Glomerular endothelial cell (primary cell): Measurements from ENCODE around the gene XBP1. TPM values are rescaled to one million over a fixed set of nuclear protein-coding genes. Genes with fewer than 3 reads are reported as not detected.
"Not testable (repeated sequence)": the region's sequence is repeated elsewhere in the genome, so short reads cannot be mapped to it uniquely, and the experiment has no call there.

Experiments used
- DNase-seq: peaks from one replicate; pipeline ENCODE4 v3.0.0-alpha.2; 2011; ENCODE audit warnings: low read depth, low spot score; ENCODE audit errors: extremely low read depth
- total RNA-seq: library from RNA; depleted of rRNA; stranded (reverse); fragments of >200 nt; gene quantifications from 2 replicates; pipeline ENCODE4 v1.2.3, GENCODE V29; 2015

The XBP1 gene
- 92.4 and 125 TPM in 2 replicates for total RNA-seq

DNA sequence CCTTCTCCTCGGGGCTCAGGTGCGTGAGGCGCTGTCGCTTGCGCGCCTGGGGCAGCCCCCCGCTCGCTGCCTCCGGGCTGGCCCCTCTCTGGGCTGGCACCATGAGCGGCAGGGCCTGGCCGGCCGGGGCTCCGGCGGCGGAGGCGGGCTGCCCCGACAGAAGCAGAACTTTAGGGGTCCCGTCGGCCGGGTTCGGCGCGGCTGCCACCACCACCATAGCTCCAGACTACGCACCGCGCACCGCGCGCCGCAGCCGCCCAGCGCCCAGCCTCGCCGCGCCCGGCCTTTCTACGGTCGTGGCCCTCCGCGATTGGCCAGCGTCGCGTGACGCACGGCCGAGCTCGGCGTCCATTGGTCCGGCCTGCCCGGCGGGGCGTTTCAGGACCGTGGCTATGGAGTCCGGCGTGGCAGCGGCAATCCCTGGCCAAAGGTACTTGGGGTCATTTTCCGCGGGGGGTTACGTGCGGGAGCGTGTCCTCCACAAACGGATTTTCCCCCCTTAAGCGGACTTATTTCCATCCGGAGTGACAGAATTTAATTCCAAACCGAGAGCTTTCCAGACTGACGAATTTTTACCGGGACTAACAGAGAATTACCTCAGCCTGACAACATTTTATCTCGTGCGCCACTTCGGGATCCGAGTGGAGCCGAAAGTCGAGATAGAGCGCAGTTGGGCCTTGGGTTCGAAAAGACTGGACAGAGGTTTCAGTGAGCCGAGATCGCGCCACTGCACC lies at the start of gene XBP1:
XBP1 (minus strand) TSS at position 262 of the 734 bp plus-strand sequence.
- peak; percentile 52 for DNase-seq

DNA sequence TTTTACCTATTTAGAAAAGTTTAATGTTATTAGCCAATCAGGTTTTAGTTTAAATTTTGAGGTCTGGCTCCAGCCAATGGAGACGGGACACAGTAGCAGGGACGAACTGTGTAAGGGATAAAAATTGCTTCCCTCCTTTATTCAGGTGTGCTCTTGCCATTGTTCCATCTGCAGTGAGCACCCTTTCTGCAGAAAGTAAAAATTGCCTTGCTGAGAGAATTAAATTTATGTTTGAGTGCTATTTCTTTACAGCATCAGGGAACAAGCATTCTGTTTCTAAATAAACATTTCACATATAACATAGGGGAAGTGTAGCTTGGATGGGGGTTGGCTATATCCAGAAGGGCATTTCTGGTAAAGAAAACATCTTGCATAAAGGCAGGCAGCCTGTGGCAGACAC lies 46.6 kb upstream of the XBP1 start:
- no peak for DNase-seq

DNA sequence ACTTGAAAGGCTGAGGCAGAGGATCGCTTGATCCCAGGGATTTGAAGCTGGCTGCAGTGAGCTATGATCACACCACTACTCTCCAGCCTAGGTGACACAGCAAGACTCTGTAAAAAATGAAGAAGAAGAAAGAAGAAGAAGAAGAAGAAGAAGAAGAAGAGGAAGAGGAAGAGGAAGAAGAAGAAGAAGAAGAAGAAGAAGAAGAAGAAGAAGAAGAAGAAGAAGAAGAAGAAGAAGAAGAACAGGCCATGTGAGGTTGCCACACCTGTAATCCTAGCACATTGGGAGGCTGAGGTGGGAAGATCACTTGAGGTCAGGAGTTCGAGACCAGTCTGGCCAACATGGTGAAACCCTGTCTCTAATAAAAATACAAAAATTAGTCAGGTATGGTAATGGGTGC lies 43.9 kb upstream of the XBP1 start:
- DNase-seq: not testable (repeated sequence)

DNA sequence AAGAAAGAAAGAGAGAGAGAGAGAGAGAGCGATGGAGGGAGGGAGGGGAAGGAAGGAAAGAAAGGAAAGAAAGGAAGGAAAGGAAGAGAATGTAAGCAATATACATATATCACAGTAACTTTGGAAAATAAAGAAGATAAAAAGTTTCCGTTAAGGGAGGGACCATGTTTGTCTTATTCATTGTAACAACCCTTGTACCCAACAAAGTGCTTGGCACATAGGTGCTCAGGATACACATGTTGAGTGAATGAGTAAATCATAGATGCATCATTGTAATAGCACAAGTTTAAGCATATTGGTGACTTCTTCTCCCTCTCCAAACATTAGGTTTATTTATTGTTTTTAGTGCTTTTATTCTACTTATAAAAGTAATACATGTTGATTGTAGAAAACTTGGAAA lies 43.3 kb upstream of the XBP1 start:
- no peak for DNase-seq

DNA sequence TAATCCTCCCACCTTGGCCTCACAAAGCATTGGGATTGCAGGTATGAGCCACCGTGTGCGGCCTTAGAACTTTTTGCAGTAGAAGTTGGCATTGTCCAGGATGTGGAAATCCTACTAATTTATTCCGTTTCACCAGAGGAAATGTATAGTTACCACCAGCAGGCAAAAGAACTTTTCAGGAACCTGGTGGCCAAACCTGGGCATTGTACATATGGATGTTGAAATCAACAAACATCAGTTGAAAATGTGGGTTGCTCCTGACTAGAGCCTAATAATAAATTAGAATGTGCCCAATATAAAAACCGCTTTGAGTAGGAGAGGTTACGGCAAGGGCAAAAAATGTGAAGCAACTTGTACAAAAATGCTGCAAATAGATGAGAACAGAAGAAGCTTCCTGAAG lies 40.7 kb upstream of the XBP1 start:
- no peak for DNase-seq

DNA sequence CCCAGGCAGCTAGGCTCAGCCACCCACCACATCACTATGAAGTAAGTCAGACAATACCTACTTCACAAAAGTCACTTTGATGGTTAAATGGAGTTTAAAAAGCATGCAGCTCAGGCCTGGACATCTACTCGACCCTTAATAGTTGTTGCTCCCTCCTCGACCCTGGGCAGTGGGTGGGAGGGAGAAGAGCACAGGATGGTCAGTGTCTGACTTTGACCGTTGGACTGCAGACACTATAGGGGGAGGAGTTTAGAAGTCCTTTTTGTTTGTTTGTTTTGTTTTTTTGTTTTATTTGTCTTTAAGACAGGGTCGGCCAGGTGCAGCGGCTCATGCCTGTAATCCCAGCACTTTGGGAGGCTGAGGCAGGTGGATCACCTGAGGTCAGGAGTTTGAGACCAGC lies 38.6 kb upstream of the XBP1 start:
- DNase-seq: no peak

DNA sequence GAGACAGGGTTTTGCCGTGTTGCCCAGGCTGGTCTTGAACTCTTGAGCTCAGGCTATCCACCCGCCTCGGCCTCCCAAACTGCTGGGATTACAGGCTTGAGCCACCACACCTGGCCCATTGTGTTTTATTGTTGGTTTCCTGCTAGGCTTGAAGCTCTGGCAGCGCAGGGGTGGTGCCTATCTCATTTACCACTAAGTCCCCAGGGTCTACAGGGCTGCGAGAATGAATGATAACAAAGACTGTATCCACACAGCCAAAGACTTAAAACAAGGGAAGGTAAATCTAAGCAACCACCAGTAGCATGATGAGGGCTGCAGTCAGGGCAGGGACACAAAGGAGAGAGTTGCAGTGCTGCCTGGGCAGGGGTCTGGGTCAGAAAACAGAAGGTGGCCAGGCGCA lies 37.3 kb upstream of the XBP1 start:
- no peak for DNase-seq

DNA sequence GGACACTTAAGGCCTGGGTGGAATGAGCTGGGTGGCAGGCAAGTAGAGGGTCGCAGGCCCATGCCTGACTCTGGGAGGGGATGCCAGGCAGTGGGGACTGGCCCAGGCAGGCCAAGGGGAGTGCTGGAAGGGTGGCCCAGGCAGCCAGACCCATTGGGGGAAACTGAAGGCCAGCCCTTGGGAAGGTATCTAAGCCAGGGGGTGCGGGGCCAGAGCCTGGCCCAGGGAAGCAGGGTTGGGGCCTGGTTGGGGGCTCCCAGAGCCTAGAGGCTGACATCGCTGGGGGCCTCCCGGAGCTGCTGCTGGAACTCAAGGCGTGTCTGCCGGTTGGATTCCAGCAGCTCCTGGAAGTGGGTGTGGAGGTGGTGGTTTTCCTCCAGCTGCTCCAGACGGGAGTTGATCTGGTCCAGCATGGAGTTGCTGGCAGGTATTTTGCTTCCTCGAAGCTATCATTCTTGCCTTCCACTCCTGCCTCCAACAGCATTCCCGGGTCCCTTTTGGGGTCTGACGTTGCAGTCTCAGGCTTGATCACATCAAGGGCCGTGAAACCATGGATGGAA lies 35.3 kb upstream of the XBP1 start:
- DNase-seq: no peak

DNA sequence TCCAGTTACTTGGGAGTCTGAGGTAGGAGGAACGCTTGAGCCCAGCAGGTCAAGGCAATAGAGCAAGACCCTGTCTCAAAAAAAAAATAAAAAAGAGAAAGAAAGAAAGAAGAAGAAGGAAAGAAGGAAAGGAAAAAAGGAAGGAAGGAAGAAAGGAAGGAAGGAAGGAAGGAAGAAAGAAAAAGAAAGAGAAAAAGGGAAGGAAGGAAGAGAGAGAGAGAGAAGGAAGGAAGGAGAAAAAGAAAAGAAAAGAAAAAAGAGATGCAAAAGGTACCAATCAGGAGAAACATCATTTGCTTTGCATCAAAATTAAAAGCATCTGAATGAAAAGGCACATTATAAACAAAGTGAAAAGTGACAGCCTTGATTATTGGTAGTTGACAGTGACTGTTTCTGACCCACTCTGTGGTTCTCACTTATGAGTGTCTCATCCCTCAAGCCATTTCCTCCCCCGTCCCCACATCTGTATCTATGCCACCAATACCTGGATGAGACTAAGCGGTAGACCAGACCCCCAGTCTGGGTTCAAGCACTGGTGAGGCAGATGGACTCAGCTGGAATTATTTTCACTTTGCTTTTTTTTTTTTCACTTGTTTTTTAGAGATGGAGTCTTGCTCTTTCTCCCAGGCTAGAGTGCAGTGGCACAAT lies 33.0 kb upstream of the XBP1 start:
- no peak for DNase-seq

DNA sequence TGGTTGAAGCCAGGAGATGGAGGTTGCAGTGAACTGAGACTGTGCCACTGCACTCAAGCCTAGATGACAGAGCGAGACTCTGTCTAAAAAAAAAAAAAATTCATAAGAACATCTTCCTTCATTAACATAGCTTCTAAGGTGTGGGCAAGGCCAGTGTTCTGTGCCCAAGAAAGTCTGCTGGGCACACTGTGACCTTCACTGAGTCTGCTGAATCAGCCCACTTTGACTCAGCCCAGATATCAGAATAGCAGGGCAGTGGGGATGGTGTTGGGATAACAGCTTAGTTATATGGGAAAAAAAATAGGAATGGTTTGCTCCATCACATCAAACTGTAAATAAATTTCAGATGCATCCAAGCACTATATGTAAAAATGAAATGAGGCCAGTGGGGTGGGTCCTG lies 32.4 kb upstream of the XBP1 start:
- DNase-seq: no peak

DNA sequence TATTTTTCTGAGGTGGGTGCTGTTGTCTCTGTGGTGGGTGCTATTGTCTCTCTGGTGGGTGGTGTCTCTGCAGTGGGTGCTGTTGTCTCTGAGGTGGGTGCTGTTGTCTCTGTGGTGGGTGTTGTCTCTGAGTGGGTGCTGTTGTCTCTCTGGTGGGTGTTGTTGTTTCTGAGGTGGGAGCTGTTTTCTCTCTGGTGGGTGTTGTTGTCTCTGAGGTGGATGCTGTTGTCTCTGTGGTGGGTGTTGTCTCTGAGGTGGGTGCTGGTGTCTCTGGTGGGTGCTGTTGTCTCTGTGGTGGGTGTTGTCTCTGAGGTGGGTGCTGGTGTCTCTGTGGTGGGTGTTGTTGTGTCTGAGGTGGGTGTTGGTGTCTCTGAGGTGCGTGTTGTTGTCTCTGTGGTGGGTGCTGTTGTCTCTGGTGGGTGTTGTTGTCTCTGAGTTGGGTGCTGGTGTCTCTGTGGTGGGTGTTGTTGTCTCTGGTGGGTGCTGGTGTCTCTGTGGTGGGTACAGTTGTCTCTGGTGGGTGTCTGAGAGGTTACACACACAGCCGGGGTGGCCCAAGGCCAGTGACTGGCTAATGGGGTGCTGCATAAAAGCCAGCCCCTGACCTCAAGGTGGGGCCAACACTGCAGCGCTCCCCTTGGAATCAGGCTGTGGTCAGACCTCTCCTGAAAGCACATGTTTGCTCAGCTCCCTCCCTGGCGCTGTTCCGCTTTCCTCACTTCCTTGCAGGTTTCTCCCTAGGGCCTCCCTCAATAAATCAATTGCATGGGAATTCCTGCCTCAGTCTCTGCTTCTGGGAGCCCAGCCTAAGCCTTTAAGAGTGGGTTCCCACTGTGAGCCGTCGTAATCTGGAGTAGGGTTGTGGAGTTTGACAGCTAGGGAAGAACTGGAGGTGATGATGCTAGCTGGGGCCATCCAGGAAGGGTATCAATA lies 31.0 kb upstream of the XBP1 start:
- no peak for DNase-seq

DNA sequence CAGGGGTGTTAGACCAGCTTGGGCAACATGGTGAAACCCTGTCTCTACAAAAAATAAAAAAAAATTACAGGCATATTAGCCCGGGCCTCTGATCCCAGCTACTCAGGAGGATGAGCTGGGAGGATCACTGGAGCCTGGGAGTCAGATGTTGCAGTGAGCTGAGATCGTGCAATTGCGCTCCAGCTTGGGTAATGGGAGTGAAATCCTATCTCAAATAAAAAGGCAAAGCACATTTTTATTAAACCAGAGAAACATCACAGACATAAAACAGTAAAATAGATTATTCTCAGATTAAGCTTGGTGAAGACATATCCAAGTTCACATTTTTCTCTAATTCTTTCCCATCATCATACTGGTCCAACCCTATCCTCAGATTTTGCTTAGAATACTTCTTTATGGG lies 30.1 kb upstream of the XBP1 start:
- DNase-seq: no peak

DNA sequence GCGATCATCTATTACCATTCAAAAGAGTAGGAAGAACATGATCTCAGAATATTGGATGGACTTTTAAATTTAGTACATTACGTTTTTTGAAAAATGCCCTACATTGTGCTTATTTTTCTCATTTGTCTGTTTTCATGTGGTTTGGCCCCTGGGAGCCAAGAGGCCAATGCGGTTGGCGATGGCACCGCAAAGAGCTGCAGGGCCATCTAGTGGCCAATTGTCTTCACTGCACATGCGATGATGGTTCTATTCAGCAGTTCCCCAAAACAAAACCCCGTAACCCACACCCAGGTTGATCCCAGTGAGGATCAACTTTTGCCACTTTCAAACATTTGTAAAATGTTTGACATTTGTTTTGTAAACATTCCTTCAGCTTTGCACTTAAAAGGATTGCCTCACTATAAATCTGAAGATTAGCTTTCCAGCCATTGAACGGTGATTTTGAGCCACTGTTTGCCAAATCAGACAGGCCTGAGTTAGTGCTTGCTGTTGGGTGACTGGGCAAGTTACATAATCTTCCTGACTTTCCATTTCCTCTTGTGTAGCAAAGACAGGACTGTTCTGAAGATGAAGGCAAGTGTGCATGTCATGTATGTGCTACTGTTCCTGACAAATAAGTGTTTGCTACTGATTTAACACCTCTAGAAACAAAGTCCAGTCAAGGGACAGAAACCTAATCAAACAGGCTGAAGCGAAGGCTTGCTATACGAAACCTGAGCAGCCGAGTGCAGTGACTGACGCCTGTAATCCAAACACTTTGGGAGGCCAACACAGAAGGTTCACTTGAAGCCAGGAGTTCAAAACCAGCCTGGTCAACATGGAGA lies 29.2 kb upstream of the XBP1 start:
- peak; percentile 39 for DNase-seq

DNA sequence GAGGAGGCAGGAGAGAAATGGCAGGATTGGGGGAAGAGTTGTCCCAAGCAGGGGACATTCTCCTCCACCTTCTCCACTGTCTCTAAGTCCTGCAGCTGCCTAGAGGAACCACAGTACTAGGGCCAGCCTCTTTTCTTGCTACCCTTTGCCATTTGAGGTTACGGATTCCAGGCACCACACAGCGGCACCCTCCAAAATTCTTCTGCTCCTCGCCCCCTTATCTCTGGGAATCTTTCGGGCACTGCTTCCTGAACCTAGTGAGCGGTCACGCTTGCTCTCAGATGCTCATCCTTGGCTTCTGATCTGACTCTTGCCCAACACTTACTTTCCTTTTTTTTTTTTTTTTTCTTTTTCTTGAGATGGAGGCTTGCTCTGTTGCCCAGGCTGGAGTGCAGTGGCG lies 26.6 kb upstream of the XBP1 start:
- DNase-seq: no peak

DNA sequence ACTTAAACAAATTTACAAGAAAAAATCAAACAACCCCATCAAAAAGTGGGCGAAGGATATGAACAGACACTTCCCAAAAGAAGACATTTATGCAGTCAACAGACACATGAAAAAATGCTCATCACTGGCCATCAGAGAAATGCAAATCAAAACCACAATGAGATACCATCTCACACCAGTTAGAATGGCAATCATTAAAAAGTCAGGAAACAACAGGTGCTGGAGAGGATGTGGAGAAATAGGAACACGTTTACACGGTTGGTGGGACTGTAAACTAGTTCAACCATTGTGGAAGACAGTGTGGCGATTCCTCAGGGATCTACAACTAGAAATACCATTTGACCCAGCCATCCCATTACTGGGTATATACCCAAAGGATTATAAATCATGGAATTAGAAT lies 26.1 kb upstream of the XBP1 start:
- DNase-seq: not testable (repeated sequence)

DNA sequence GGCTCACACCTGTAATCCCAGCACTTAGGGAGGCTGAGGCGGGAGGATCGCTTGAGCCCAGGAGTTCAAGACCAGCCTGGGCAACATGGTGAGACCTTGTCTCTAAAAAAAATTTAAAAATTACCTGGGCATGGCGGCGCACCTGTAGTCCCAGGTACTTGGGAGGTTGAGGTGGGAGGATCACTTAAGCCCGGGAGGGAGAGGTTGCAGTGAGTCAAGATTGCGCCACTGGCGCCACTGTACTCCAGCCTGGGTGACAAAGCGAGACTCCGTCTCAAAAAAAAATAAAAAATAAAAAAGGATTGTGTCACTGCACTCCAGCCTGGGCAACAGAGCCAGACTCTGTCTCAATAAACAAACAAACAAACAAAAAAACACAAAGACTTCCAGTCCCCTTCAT lies 24.1 kb upstream of the XBP1 start:
- not testable (repeated sequence) for DNase-seq

DNA sequence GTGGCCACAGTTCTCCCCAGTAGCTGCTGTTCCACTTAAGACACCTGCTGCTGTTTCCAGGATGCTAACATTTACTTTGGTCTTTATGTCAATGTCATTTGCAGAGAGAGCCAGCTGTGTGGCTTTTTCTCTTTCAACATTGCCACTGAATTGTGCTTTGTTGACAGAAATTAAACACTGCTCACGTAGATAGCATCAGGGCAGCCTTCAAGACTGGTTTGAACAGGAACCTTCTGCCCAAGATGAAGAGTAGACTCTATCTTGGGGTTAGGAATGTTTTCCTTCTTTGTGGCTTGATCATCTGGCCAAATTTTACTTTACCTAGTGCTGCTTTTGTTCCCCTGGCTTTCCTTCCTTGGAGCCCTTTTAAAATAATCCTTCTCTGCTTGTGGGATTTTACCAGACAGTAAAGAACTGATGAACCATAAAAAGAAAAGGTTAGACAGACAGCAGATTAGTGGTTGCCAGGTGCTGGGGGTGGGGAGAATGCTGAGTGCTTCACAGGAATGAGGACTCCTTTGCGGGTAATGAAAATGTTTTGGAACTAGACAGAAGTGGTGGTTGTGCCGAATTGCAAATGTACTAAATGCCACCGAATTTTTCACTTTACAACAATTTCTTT lies 22.7 kb upstream of the XBP1 start:
- DNase-seq: no peak

DNA sequence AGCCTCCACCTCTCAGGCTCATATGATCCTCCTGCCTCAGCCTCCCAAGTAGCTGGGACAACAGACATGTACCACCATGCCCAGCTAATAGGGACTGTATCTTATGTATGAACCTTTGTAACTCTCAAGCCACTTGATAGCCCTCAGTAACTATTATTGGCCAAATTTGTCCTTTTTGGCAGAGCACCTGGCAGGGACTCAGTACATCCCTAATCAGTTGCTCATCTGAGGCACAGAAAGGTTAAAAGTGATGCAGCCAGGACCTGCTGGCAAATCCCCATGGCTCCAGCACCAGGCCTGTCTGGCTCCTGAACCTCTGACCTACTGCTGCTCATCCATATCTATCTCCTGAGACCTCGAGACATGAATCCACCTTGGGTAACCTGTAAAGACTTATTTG lies 21.1 kb upstream of the XBP1 start:
- no peak for DNase-seq

DNA sequence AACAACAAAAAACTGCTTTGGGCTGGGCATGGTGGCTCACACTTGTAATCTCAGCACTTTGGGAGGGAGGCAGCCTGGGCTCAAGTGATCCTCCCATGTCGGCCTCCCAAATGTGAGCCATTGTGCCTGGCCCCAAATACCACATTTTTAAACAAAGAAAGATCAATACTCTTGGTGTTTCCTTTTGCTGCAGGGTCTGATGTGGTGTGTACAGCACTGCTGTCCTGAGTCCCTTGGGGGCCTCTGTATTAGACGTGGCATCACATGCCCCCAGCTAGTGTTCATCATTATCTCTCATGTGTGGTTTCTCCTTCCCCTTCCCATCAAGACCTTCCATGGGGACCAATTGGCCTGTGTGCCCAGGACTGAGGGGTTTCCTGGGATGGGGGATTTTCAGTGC lies 20.5 kb upstream of the XBP1 start:
- no peak for DNase-seq
